GM06990 (cell line): ENCODE measurements around the gene KCNIP1.

Source experiments
- DNase-seq: peaks from one replicate; pipeline ENCODE4 v3.0.0-alpha.2; 2011; ENCODE audit not compliant: insufficient read length; ENCODE audit errors: extremely low read depth
- H3K27me3 ChIP-seq: replicated peaks from 2 replicates; pipeline ENCODE4 v1.6.0; 2011; ENCODE audit warnings: low read length; ENCODE audit not compliant: control insufficient read depth, insufficient read depth
- H3K36me3 ChIP-seq: 2 replicates; pipeline ENCODE4 v1.5.1; 2011; ENCODE audit warnings: low read length; ENCODE audit not compliant: control insufficient read depth, insufficient read depth
- H3K4me3 ChIP-seq: replicated peaks from 2 replicates; pipeline ENCODE4 v1.5.1; 2011; ENCODE audit warnings: low read depth, mild to moderate bottlenecking, control low read depth, low read length
- CTCF ChIP-seq: IDR thresholded peaks from 2 replicates; pipeline ENCODE4 v1.5.1; 2011; ENCODE audit warnings: low read length, control low read depth, mild to moderate bottlenecking, inconsistent platforms; ENCODE audit not compliant: insufficient read depth, poor library complexity, severe bottlenecking

Gene KCNIP1

DNA sequence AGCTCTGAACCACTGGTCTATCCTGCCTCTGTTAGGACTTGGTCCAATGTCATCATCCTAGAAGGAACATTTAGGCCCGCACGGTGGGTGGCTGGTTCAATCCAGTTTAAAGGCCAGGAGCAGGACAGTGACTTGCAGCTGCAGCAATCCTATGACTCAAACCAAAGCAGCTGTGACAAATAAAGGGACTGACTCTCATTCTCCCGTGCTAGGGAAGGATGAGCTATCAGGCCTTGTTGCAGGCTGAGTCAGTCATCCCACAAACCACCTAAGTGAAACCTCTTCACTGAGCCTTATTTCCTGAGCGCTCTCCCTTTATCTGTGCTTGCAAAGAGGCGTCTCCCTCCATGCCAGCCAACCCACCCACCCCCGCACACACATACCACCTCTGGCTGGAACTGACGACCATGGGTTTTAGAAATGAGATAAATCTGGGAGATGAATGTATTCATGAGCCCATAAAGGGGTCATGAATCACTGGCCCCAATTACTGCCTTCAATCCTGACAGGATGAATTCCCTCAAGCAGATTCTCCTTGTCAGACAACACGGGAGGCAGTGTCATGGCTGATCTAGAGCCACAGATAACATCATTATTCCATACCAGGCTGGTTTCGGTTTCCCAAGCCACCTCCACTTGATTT, 93.4 kb downstream of the KCNIP1 start:
- Histone ChIP-seq H3K4me3 (no peak overlapping the region), H3K36me3 (no peaks in the 10 kb centered on the region), H3K27me3 (peaks cover 3% of the 10 kb centered on the region)
- no peak for TF ChIP-seq CTCF
- DNase-seq: no peak

DNA sequence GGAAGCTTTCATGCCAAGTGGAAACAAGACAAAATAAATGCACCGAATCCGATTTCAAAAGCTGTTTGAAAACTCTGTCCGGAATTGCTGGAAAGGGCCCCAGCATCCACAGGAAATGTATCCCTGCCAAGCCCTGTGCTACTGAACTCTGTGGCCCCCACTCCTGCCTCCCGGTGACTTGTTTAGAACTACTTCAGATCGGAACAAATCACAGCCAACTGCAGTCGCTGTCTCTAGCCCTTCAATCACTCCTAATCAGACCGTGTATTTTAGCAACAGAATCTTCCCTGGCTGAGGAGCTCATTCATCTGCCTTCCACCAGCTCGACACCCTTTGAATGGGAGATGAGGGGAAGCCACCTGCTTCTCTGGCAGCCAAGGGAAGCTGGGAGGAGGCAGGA, 94.1 kb downstream of the KCNIP1 start:
- Histone ChIP-seq H3K36me3 (no peaks in the 10 kb centered on the region), H3K4me3 (no peak overlapping the region), H3K27me3 (peaks cover 3% of the 10 kb centered on the region)
- TF ChIP-seq CTCF: no peak
- DNase-seq: no peak

GRCh38 chr5:170599756-170600155, 95.9 kb downstream of the KCNIP1 start:
- no peak for TF ChIP-seq CTCF
- DNase-seq: no peak
- Histone ChIP-seq H3K27me3 (peaks cover 3% of the 10 kb centered on the region), H3K36me3 (no peaks in the 10 kb centered on the region), H3K4me3 (no peak overlapping the region)

DNA sequence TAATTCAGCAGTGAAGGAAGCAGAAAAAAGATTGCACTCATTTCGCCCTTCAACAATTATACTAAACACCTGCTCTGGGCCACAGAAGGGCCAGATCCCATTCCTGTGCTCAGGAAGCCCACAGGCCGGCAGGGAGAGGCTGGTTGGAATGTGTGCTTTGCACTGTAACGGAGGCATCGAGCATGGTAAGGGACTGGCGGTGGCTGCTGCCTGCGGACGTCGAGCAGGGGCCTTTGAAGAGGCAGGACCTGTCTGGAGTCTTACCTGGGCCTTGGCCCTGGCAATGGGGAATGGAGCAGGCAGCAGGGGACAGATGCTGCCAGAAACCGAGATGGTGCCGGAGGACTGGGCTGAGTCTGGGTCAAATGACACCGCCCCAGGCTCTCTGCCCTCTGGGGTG, 97.8 kb downstream of the KCNIP1 start:
- Histone ChIP-seq H3K4me3 (no peak overlapping the region), H3K36me3 (no peaks in the 10 kb centered on the region), H3K27me3 (peaks cover 1% of the 10 kb centered on the region)
- no peak for DNase-seq
- no peak for TF ChIP-seq CTCF

DNA sequence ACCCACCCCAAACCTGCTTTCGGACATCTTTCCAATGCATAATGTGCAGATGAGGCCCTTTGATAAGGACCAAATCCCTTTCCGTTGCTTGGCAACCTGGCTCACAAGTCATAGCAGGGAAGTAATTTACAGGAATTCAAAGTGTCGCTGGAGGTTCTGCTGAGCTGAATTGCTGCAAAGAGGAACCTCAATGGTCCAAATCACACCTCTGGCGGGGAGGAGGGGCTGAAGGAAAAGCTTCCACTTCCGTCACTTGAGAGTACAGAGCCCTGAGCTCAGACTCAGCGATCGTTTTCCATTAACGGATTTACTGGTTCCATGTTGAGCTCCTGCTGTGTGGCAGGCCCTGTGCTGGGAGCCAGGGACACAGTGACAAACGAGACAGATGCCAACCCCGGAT, 99.3 kb downstream of the KCNIP1 start:
- Histone ChIP-seq H3K27me3 (peaks cover under 1% of the 10 kb centered on the region), H3K36me3 (no peaks in the 10 kb centered on the region), H3K4me3 (no peak overlapping the region)
- no peak for TF ChIP-seq CTCF
- DNase-seq: no peak
